Esophagus squamous epithelium (tissue), 5 donors: Measurements from ENCODE around the gene TTC28. TPM values are rescaled to one million over a fixed set of nuclear protein-coding genes. Genes with fewer than 3 reads are reported as not detected.

Experiments used
- DNase-seq: peaks from one replicate; lab custom pipeline; 2025; lab: John Stamatoyannopoulos, UW
- H3K27ac ChIP-seq, 4 donors: fragments of 200-600 bp; sonication (generic); one replicate each; pipeline ENCODE4 v1.5.1; 2016 to 2019; ENCODE audit warnings: mild to moderate bottlenecking in 1 of 4
- H3K27me3 ChIP-seq, 4 donors: fragments of 200-600 bp; sonication (generic); 1 replicate in 3 of 4; 2 replicates in 1 of 4; pipeline versions ENCODE4 v1.5.1 to v1.6.0; 2017 to 2021; ENCODE audit warnings: antibody characterized with exemption in 1 of 4
- H3K36me3 ChIP-seq, 3 donors: fragments of 200-600 bp; sonication (generic); one replicate each; pipeline ENCODE4 v1.5.1; 2016 to 2019
- H3K4me1 ChIP-seq, 3 donors: fragments of 200-600 bp; sonication (generic); one replicate each; pipeline ENCODE4 v1.5.1; 2017 to 2019
- H3K4me3 ChIP-seq, 4 donors: fragments of 200-600 bp; sonication (generic); 1 replicate in 3 of 4; 2 replicates in 1 of 4; pipeline ENCODE4 v1.5.1; 2016 to 2019; ENCODE audit warnings: mild to moderate bottlenecking in 2 of 4, moderate library complexity in 1 of 4
- H3K9me3 ChIP-seq, 3 donors: fragments of 200-600 bp; sonication (generic); one replicate each; pipeline ENCODE4 v1.5.1; 2016 to 2019
- CTCF ChIP-seq, 6 experiments: fragments of 450-650 bp in 4 of 6; fragments of 200-600 bp in 2 of 6; sonication (generic) in 2 of 6; IDR thresholded peaks; one replicate each; pipeline ENCODE4 v1.5.1; 2016 to 2019; ENCODE audit warnings: antibody characterized with exemption in 6 of 6, mild to moderate bottlenecking in 4 of 6, moderate library complexity in 4 of 6
- POLR2A ChIP-seq, 4 donors: fragments of 450-650 bp; IDR thresholded peaks; one replicate each; pipeline ENCODE4 v1.6.1; 2017; ENCODE audit warnings: antibody characterized with exemption in 4 of 4, mild to moderate bottlenecking in 4 of 4, moderate library complexity in 3 of 4
- whole genome bisulfite sequencing, 2 donors: methylation state at CpG; one replicate each; pipeline ENCODE4 v1.1.5; 2018; 5-methylcytosine and 5-hydroxymethylcytosine counted together
- intact Hi-C: fragments of 100-400 bp; cut with DNase I; formaldehyde crosslinking; loops from one replicate; pipeline ENCODE4 v1.15.0; 2022
- total RNA-seq, 4 donors: library from RNA; depleted of rRNA; stranded (reverse); fragments of >200 nt; gene quantifications; one replicate each; pipeline ENCODE4 v1.1.0, GENCODE V29; 2016
- donor health status: DM: yes; HTN: yes; CAD: no.

Gene TTC28
- total RNA-seq, 4 donors from 2014 or later, result 6.0 to 21.4 (median 7.7) TPM

DNA sequence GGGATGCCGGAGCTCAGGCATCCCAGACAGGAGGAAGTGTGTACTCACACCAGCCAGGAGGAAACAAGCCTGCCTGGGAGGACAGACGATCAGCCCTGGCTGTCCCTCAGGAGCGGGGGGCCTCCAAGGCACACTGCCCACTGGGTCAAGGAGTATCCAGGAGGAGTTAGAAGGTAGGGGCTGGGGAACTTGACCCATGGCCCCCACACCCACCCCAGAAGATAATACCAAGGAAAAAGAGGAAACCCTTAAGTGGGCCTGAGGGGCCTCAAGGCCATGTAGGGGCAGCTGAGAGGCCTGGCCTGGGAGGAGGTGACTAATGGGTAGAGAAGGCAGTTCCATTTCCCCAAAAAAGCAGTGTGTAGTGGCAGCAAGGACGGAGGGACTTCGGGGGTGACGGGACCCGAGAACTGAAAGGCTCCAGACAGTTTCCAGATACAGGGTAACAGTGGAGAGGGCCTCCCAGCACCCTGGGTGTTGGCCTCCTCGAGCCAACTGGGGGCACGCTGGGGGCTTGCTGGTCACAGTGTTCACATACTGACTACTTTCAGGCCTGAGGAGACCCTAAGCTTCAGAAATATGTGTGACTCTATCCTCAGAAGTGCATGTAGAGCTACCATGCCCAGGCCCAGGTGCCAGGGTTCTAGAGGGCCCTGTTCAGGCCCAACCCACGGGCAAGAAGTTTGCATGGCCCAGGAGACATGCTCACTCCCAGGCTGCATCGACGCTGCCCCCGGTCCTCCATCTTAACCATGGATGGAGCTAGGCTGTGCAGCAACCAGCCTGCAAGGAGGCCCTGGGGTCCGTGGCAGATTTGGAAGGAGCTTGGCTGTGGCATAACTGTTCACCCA lies 684.9 kb downstream of the TTC28 start:
- no peaks in the 10 kb centered on the region for H3K9me3 ChIP-seq

GRCh38 chr22:27993774-27994350 lies 685.8 kb downstream of the TTC28 start:
- 92 to 100% methylated on average over 1 to 5 of the region's 9 CpGs for WGBS, 2 donors
- TF ChIP-seq POLR2A (IDR thresholded peaks at IDR 0.05) (no peak), CTCF (IDR thresholded peaks at IDR 0.05) (no peak)
- peaks cover 2 to 24% (median 4%) of the 10 kb centered on the region in 3 donors for H3K4me1 ChIP-seq
- intact Hi-C loops, result loop anchor here (10.0 kb wide), 1 partner anchor 589 kb away; no protein-coding TSS in a partner anchor
- H3K27ac ChIP-seq, result no peak overlapping the region
- H3K27me3 ChIP-seq, result no peaks in the 10 kb centered on the region
- H3K4me3 ChIP-seq, result no peak overlapping the region
- DNase-seq, result no peak
- no peaks in the 10 kb centered on the region for H3K9me3 ChIP-seq
- H3K36me3 ChIP-seq, result peaks cover 0 to 83% (median 0%) of the 10 kb centered on the region in 3 donors

More for the DNA sequence above, 684.9 kb downstream of the TTC28 start:
- Histone ChIP-seq H3K27ac (no peak overlapping the region), H3K36me3 (peaks cover 0 to 83% (median 0%) of the 10 kb centered on the region in 3 donors), H3K27me3 (no peaks in the 10 kb centered on the region), H3K4me3 (no peak overlapping the region), H3K4me1 (peaks cover 2 to 24% (median 4%) of the 10 kb centered on the region in 3 donors)
- intact Hi-C loops, result loop anchor here (10.0 kb wide), 1 partner anchor 590 kb away; no protein-coding TSS in a partner anchor
- TF ChIP-seq POLR2A (IDR thresholded peaks at IDR 0.05), result no peak
- no peak for TF ChIP-seq CTCF (IDR thresholded peaks at IDR 0.05)
- no peak for DNase-seq
- 82 to 84% methylated on average over 5 to 7 of the region's 14 CpGs for WGBS, 2 donors

GRCh38 chr22:27993201-27993635 lies 686.4 kb downstream of the TTC28 start:
- 94% methylated on average over 3 of the region's 12 CpGs; no CpG with 5 or more reads in 1 of the 2 donors for WGBS, 2 donors
- DNase-seq, result no peak
- H3K36me3 ChIP-seq, result peaks cover 0 to 83% (median 0%) of the 10 kb centered on the region in 3 donors
- intact Hi-C loops, result loop anchor here (10.0 kb wide), 1 partner anchor 588 kb away; no protein-coding TSS in a partner anchor
- no peak overlapping the region for H3K4me3 ChIP-seq
- no peaks in the 10 kb centered on the region for H3K9me3 ChIP-seq
- H3K4me1 ChIP-seq, result peaks cover 2 to 24% (median 4%) of the 10 kb centered on the region in 3 donors
- no peaks in the 10 kb centered on the region for H3K27me3 ChIP-seq
- TF ChIP-seq POLR2A (IDR thresholded peaks at IDR 0.05) (no peak), CTCF (IDR thresholded peaks at IDR 0.05) (no peak)
- H3K27ac ChIP-seq, result no peak overlapping the region

GRCh38 chr22:27992294-27993165 lies 687.1 kb downstream of the TTC28 start:
- Histone ChIP-seq H3K27me3 (no peaks in the 10 kb centered on the region), H3K27ac (no peak overlapping the region), H3K36me3 (peaks cover 0 to 84% (median 0%) of the 10 kb centered on the region in 3 donors), H3K4me1 (peaks cover 2 to 24% (median 4%) of the 10 kb centered on the region in 3 donors), H3K9me3 (no peaks in the 10 kb centered on the region), H3K4me3 (no peak overlapping the region)
- 88 to 95% methylated on average over 12 of the region's 23 CpGs for WGBS, 2 donors
- intact Hi-C loops, result loop anchor here (10.0 kb wide), 1 partner anchor 588 kb away; no protein-coding TSS in a partner anchor
- DNase-seq, result no peak
- TF ChIP-seq CTCF (IDR thresholded peaks at IDR 0.05) (no peak), POLR2A (IDR thresholded peaks at IDR 0.05) (no peak)
